Lower leg skin (tissue), 3 donors: ENCODE data around the gene TMEM31.

Experiments
- CTCF ChIP-seq, 3 donors: fragments of 450-650 bp; IDR thresholded peaks; one replicate each; pipeline ENCODE4 v1.5.1; 2016; ENCODE audit warnings: antibody characterized with exemption in 3 of 3, mild to moderate bottlenecking in 3 of 3, moderate library complexity in 2 of 3
- POLR2A ChIP-seq, 2 donors: fragments of 450-650 bp; IDR thresholded peaks; one replicate each; pipeline ENCODE4 v1.6.1; 2016 to 2017; ENCODE audit warnings: antibody characterized with exemption in 2 of 2, mild to moderate bottlenecking in 1 of 2, moderate library complexity in 1 of 2

GRCh38 chrX:103688946-103689345 is 21.8 kb upstream of the TMEM31 start:
- TF ChIP-seq CTCF (IDR thresholded peaks at IDR 0.05) (no peak), POLR2A (IDR thresholded peaks at IDR 0.05) (no peak)
